Stimulated activated CD8-positive, alpha-beta memory T cell treated with anti-CD3 and anti-CD28 coated beads, Interleukin-15, amount 100 ng/mL, for 24 hours (primary cell): ENCODE measurements around the gene GABPB2.

Experiments used
- DNase-seq: peaks from one replicate; pipeline ENCODE4 v3.0.0-alpha.2; 2020; ENCODE audit warnings: low read depth

GABPB2 gene

DNA sequence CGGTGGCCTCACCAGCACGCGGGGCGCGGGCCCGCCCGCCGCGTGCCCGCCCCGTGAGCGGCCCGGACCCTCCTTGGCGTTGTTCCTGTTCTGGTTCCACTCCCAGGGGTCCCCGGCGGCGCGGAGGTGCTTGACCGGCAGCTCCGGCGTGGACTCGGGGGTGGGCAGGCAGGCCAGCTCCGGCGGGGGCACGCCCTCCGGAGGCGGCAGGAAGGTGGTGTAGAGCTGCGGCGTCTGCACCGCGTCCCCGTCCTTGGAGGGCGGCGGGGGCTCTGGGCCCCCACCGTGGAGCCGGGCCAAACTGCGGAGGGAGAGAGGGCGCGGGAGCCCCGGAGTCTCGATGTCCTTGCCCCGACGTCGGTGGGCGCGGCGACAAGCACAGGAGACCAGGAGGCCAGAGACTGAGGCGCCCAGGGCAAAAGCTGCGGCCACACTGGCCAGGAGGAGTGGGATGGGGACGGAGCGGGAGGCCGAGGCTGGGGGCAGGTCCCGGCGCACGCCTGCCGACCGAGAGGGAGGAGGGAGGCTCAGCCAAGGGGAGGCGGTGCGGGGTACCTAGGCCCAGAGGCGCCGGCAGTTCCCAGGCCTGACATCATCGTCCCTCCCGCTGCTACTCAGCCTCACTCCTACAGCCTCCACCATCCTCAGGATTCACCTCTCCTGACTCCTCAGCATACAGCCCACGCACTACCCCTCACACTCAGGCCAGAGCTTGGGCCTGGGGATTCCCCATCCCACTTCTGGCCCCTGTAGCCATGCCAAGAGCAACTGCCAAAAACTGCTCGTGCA lies 62.7 kb downstream of the GABPB2 start:
- no peak for DNase-seq

DNA sequence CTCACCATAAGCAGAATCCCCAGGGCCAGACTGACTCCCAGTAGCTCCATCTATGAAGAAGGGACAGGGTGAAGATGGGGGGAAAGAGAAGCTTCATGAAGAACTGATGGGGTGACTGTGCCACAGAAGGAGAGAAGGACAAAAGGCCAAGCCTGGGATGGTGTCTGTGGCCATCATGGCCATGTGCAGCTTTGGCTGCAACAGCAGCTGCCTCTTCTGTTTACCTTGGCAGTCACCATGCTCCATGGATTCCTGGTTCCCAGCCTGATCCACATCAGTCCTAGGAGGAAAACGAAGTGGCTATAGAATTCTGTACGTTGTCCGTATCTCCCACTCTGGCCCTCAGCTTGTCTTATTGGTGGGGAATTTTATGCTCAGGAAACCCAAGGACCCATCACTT lies 63.8 kb downstream of the GABPB2 start:
- no peak for DNase-seq

DNA sequence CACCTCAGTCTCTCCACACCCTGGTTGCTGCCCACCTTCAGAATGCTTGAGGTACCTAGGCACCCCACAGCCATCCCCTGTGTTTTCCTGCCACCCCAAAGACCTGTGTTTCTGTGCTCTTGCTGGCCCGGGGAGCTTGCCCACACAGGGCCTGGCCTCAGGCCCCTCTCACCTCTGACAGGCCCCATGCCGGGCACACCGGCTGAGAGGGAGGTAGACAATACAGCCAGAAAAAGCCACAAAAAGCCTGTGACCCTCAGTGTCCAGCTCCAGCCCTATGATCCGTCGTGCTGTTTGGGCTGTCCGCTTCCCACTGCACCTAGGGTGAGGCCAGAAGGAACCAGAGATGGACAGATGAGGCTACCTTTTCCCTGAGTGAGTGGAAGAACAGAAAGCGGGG lies 64.4 kb downstream of the GABPB2 start:
- DNase-seq, result no peak

DNA sequence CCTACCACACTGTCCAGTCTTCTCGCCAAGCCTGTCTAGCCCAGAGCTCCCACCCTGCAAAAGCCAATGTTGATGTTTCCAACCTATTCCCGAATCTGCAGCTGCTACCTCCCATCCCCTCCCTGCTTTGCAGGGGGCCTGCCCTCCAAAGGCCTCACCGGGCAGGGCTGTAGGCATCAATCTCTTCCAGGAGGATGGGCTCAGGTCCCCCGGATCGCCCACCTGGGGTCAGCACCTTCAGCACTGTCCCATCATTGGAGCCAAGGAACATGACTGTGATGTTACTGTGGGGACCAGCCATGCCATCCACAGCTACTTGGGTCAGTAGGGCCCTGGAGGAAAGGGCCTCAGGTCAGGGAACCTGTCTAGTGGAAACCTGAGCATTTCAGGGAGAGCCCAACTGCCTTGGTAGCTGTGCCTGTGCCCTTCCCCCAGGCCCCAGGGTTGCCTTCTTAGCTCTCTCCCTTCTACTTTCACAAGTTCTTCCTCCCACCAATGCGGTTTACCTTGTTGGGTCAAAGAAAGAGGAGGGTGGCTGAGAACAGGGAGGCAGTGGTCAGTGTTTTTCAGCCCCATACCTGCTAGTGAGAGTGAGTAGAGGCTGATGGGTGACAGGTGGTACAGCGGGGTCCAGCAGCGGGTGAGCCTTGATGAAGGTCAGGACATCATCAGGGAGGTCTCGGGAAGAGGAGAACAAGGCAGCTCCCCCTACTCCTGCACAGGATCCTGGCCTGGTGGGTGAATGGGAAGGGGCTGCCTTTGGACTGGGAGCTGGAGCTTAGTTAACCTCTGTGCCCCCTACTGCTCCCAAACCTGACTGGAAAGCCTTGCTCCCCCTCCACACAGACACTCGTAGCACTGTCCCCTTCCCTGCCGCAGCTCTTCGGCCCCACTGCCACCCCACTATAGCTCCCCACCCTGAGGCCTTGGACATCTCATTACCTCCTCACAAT lies 65.1 kb downstream of the GABPB2 start:
- DNase-seq, result no peak

DNA sequence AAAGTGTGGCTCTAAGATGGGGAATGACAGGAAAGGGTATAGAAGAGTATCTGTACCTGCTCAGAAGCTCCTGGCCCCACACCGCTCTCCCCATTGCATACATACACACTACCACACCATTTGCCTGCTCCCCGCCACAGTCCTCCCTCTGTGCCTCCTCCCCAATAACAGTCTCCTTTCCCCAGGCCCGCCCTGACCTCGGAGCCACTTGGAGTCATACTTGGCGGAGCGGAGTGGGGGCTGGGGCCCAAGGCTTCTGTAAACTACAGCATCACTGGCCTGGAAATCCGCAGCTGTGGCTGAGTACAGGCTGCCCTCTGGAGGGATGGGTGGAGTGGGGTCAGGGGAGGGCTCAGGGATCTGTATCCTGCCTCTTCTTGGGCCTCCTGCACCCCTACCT lies 67.2 kb downstream of the GABPB2 start:
- DNase-seq, result no peak

DNA sequence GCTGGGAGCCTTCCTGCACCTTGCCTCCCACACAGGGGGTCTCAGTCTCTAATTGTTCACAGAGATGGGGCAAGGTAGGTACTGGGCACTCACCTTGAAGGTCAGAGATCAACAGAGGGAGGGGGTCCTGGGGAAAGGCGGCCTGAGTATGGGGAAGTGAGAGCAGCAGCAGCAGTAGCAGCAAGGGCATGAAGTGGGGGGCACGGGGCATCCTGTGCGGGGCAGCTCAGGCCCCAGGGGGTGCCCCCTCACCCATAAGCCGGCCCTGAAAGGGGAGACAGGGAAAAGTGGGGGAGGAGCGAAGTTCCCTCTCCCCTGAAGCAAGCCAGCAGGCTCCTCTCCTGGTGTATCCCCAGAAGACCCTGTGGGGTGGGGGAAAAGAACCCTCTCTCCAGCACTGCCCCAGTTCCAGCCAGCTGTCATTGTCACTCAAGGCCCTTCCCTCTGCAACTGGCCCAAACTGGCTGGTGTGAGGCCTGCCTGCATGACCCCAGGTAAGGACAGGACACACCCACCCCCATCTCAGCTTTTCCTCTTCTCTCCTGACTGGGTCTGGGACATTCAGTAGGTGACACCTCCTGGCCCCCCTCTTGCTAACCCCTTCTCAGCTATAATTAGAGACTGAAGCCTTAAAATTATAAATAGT lies 72.0 kb downstream of the GABPB2 start:
- DNase-seq, result no peak

DNA sequence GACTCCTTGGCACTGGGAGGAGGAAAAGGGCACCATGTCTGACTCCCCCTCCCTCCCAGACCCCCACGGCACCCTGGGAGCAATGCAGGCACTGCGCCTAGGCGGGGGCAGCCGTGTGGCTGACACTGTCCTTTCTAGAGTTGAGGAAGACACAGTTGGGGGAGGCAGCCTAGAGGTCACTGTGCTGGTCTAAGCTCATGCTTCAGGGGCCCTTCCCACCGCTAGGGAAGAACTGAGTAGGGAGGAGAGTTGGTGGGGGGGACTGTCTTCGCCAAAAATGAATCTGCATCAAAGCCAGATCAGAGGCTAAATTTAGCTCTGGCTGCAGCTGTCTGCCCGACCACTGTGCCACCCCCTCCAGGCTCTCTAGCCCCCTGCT lies 72.5 kb downstream of the GABPB2 start:
- no peak for DNase-seq

DNA sequence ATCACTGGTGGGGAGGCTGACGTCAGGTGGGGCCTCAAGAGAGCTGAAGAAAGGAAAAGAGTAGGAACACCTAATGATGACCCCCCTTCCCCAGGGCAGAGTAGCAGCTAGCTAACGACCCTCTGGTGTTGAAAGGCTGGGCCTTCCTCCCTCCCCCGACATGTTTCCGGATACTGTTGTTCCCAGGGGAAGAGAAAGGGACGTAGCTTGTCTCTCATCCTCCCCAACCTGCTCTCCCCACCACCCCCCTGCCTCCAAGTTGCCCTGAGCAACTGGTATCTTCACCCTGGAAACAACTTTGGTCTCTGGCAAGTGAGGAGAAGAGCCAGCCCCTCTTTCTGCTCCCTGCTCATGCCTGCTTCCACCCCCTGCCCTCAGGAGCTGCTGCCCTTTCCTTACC lies 73.4 kb downstream of the GABPB2 start:
- DNase-seq, result no peak

DNA sequence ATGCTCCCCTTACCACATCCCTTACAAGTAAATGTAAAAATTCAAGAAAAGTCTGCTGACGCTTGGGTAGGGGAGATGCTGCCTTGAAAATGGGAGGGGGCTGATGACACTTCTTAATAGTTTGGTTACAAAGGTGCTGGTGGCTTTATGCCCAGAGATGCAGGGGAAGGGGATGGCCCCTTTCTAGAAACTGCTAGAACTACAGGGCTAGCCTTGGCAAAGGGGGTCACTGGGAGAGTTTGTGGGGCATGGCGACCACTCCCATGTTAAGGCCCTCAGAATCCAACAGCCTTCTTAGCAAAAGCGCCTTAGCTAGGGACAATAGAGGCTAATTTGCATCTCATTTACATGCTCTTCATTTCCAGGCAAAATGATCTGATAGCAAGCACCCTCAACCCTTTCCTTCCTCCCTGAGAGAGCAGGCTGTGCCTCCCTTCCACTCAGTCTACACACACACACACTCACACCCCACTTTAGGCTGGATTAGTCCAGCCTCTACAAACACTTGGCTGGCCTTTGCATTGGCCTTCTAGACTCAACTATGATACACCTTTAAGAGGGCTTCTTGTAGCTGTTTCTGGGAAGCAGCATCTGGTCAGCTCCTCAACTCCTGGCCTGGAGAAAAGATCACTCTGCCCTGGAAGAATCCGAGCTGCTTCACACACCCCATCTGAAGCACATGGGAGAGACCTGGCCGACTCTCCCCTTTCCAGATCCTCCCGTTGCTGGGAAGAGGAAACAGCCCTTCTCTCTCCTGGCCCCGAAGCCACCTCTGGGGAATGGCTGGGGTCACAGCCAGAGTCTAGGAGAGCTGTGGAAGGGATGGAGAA lies 74.1 kb downstream of the GABPB2 start:
- DNase-seq, result no peak

DNA sequence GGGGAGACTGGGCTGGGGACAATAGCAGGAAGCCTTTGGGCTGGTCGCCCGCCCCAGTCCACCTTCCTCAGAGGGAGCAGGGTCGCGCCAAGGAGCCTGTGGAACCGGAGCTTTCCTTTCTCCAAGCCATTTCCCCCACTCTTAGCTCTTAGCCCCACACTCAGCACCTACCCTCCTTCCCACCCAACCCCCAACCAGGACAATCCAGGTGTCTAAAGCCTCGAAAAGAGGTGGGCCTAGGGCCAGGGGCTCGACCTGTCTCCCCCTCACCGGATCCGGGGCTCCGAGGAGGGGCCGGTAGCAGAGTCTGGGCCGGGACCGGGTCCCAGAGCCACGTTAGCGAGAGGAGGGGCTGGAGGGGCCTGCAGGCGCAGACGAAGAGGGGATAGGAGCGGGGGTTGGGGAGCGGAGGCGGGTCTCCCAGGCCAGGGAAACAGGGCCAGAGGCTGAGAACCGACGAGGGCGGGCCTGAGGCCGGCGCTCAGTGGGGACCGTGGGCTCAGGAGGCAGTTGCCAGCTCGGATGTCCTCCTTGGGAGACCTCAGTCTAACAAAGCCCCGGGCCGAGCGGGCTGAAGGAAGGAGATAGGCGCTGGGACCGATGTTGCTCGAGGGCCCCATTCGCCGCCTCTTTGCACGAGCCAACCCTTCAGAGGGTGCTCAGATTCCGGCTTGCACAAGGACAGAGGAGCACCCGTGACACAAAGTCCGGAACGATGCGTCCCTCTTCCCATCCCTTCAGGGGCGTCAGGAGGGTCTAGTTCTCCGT lies 74.9 kb downstream of the GABPB2 start:
- no peak for DNase-seq

DNA sequence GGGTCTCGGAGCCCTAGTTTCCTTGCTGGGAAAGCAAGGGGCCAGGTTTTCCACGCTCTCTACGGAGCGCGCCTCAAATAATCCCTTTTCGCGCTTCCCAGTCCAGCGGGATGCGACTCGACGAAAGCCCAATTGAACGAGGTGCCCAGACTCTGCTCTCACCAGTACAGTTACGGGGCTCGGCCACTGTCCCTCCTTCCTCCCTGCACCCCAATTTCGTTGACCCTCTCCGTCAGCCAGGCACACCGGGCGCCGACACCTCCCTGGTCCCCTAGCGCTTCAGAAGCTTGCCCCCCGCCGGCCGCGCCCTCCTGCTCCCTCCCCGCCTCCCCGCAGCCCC lies 75.5 kb downstream of the GABPB2 start:
- no peak for DNase-seq

DNA sequence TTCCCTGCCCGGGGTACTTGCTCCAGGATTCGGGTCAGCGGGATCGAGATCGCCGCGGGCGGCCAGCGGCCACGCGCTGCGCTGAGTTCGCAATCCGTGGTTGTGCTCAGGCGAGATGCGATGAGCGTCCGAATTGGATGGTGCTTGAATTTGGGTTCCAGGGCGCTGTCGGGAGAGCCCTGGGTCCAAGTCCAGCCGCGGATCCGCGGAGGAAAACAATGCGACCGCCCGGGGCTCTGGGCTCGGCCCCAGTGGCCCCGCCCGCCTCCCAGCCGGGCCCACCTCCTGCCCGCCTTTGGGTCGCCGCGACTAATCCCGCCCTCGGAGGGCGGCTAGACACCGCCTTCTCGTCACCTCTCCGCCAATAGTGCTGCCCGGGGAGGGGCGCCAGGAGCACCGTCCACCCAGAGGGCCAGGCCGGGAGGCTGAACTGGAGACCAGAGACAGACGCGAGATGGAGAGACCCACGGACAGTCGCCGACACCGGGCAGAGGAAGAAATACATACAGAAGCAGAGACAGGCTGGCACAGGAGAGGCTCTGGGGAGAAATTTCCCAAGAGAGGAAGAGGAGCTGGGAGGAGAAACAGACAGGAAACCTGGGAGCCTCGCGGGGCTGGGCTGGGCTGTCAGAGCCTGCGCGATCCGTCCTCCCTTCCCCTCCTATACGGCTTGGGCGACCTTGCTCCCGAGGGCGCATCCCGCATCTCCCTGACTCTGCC lies 76.0 kb downstream of the GABPB2 start, which contains the start of gene SEMA6C:
Gene SEMA6C (minus strand): TSS at position 220 of the 720 bp plus-strand sequence. CDS start 4,010 bp downstream, outside the sequence.
- DNase-seq, result peak; percentile 68

DNA sequence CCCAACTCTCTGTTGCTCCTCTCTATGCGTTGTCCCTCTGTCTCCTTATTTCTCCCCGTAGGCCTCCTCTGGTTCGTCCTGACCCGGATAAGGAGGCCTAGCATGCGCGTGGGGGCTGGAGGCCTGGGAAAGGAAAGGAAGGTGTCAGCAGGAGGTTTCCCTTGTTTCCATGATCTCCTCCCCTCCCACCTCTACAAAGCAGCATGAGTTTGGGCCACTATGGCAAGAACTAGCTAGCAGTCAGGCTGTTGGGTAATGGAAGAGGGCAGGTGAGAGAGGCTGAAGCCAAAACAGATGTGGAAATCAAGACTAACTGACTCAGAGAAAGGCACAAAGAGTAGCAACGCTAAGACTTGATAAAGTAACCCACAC lies 76.6 kb downstream of the GABPB2 start:
- no peak for DNase-seq

DNA sequence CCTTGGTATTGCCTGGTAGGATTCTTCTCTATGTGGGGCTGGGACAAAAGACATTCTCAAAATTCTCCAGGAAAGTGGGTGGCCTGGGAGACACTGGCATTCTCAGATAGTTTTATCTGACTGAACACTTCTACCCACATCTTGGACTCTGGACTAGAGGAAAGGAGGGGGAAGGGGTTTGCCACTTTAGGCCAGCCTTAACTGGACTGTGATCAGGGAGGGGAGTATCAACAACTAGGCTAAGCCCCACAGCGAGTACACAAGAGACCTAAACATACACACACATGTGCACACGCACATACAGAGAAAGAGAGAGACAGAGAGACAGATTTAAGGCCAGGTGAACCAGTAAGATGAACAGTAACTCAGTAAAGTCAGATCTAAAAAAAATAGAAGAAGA lies 77.1 kb downstream of the GABPB2 start:
- no peak for DNase-seq

DNA sequence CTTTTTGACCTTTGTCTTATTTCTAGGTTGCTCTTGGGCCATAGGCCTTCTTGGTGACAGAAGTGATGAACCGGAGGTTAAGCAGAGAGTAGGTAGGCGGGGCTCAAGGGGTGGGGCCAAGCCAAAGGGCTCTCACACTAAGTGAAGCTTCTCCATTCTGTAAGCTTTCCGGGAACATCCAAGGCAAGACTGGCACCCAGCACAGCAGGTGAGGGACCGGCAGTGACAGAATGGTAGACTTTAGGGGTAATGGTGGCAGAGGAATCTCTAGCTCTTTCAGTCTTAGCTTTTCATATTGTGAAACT lies 85.9 kb downstream of the GABPB2 start, which contains the start of gene TNFAIP8L2:
Gene TNFAIP8L2 (plus strand): TSS at position 135 of the 305 bp plus-strand sequence. CDS start 2,049 bp downstream, outside the sequence.
- DNase-seq, result no peak

DNA sequence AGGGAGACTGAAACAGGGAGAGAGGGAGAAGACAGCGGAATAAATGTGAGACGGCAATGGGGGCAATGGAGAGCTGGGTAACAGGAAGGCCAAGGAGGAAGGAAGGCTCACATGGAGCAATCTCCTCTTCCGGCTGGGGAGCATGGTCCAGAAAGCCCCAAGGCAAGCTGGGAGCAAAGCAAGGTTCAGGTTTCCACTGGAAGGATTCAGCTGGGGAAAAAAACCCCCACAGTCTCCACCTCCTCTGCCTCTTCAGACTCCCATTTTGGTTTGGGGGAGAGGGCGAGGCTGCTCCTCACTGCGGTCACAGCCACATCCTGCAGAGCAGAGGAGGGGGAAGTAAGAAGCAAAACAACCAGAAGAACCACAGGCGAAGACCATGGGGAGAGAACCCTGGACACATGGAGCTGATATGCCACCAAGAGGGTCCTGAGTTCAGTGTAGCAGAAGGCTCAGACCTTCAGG lies 86.5 kb downstream of the GABPB2 start:
- no peak for DNase-seq

DNA sequence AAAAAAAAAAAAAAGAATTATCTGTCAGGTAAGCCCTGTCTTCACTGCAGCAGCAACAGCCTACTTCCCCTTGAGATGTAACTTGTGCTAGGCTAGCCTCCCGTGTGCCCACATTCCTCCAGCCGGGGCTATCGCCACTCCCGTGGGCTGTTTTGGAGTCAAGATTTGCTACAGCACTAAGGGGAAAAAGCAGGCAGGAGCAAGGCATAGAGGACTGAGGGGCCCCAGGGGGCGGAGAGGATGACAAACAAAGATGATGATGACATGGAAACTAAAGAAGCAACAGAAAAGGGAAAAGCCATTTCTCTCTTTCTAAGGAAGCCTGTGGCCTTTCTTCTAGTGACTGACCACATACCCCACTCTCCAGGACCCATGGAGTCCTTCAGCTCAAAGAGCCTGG lies 87.8 kb downstream of the GABPB2 start:
- no peak for DNase-seq

DNA sequence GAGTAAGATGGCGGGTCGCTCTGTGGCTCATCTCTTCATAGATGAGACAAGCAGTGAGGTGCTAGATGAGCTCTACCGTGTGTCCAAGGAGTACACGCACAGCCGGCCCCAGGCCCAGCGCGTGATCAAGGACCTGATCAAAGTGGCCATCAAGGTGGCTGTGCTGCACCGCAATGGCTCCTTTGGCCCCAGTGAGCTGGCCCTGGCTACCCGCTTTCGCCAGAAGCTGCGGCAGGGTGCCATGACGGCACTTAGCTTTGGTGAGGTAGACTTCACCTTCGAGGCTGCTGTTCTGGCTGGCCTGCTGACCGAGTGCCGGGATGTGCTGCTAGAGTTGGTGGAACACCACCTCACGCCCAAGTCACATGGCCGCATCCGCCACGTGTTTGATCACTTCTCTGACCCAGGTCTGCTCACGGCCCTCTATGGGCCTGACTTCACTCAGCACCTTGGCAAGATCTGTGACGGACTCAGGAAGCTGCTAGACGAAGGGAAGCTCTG lies 88.2 kb downstream of the GABPB2 start:
- DNase-seq, result no peak

DNA sequence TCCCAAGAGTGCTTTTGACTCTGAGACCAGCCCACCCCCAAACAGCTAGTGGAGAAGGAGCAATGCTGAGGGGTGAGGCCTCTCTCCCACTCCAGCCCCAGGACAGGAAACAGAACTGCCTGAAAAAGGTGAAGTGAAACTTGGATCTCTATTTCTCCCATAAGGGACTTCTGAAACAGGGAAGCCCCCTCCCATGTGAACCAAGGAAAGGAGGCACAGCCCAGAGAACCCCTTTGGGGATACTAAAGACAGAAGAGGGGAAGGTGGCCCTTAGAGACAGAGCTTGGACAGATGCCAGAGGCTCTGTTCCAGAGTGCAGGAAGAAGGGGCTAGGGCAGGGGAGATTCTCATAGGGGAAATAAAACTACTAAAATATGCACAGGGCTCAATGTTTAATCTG lies 88.8 kb downstream of the GABPB2 start:
- no peak for DNase-seq

DNA sequence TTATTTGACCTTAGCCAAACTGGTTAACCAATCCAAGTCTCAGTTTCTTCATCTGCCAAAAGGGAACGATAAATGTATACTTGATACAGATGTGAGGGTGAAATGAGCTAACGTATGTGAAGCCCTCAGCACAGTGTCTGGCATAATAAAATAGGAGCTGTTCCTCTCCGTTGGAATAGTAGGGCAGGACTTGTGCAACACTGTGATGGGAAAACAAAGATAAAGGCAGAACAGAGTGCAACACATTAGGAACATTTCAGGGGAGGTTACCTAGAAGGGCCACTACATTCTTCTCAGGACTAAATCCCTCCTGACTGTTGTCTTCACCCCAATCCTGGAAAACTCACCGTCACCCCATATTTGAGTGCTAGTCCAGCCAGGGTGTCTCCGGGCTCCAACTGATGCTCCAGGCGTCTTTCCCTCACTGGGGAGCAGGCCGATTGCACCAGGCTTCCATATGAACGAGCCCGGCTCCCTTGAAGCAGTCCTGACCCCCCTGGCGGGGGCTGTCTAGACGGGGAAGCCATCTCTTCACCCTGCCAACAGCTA lies 94.2 kb downstream of the GABPB2 start:
- no peak for DNase-seq
